Mesothelial cell of epicardium (in vitro differentiated cells): Measurements from ENCODE around the gene LHX4. TPM values are rescaled to one million over a fixed set of nuclear protein-coding genes. Genes with fewer than 3 reads are reported as not detected.

Source experiments
- DNase-seq, 2 experiments: peaks; one replicate each; pipeline ENCODE4 v3.0.0; 2021; ENCODE audit warnings: low spot score in 2 of 2; ENCODE audit not compliant: unreplicated experiment in 2 of 2
- H3K27ac Mint-ChIP-seq: 2 replicates; pipeline ENCODE4 v1.8.0; 2021; ENCODE audit warnings: mixed read lengths
- H3K27me3 Mint-ChIP-seq: 2 replicates; pipeline ENCODE4 v1.8.0; 2021; ENCODE audit warnings: low read depth, mixed read lengths
- H3K36me3 Mint-ChIP-seq: 2 replicates; pipeline ENCODE4 v1.8.0; 2021; ENCODE audit warnings: mixed read lengths
- H3K4me1 Mint-ChIP-seq: 2 replicates; pipeline ENCODE4 v1.8.0; 2021; ENCODE audit warnings: mixed read lengths
- H3K4me3 Mint-ChIP-seq: 2 replicates; pipeline ENCODE4 v1.8.0; 2021; ENCODE audit warnings: mild to moderate bottlenecking, moderate library complexity, mixed read lengths
- H3K9me3 Mint-ChIP-seq: 2 replicates; pipeline ENCODE4 v1.8.0; 2021; ENCODE audit warnings: mixed read lengths
- total RNA-seq: library from RNA; stranded (reverse); gene quantifications from 3 replicates; pipeline ENCODE4 v1.2.1, GENCODE V29; 2021
- TF ChIP-seq, protein P1 (sequence below): fragments of 200-600 bp; sonication (generic); IDR thresholded peaks from one replicate; pipeline ENCODE4 v1.5.0; 2021; ENCODE audit warnings: antibody characterized with exemption; ENCODE audit not compliant: unreplicated experiment

LHX4 gene
- total RNA-seq, 1 donor from 2014 or later = 0.54 TPM

DNA sequence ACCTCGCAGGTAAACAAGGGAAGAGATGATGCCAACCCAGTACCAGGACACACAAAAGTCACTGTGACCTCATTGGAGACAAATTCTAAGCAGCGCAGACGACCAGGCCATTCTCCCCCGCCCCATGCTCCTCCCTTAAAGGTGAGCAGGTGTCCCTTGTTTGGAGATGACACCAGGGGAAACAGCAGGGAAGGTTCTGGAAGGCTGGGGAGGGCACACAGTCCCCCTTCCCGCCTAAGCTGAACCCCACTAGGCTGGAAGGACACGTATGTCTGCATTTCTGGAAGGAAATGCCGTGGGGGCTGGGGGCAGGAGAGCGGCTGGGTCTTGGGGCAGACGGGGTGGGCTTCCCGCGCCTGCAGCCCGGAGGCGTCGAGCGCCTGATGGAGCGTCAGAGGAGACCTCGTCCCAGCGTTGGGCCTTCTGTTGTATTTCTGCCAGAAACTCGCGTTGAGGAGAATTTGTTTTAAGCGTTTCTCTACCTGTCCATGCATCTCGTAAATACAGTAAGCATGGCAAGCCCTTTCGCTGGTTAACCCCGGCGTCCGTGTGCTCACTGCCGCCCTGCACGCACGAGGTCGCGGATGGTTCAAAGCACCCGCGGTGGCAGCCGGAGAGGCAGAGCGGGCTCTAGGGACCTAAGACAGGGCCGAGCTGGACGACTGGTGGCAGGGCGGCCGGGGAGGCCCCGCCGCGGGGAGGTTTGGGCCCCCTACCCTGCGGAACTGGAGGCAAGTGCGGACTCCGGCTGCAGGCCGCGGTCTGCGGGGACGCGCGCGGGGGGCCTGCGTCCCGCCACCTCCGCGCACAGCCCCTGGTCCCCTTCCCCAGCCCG lies 1.2 kb upstream of the LHX4 start:
- DNase-seq = no peak
- Mint-ChIP-seq H3K27ac (no peak overlapping the region), H3K36me3 (no peaks in the 10 kb centered on the region), H3K27me3 (peaks cover 89% of the 10 kb centered on the region), H3K9me3 (no peaks in the 10 kb centered on the region), H3K4me3 (peak overlapping the region; percentile 61), H3K4me1 (peaks cover 10% of the 10 kb centered on the region)
- TF ChIP-seq, protein P1, sequence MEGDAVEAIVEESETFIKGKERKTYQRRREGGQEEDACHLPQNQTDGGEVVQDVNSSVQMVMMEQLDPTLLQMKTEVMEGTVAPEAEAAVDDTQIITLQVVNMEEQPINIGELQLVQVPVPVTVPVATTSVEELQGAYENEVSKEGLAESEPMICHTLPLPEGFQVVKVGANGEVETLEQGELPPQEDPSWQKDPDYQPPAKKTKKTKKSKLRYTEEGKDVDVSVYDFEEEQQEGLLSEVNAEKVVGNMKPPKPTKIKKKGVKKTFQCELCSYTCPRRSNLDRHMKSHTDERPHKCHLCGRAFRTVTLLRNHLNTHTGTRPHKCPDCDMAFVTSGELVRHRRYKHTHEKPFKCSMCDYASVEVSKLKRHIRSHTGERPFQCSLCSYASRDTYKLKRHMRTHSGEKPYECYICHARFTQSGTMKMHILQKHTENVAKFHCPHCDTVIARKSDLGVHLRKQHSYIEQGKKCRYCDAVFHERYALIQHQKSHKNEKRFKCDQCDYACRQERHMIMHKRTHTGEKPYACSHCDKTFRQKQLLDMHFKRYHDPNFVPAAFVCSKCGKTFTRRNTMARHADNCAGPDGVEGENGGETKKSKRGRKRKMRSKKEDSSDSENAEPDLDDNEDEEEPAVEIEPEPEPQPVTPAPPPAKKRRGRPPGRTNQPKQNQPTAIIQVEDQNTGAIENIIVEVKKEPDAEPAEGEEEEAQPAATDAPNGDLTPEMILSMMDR = no peak

- peak overlapping the region; percentile 50 for H3K27ac Mint-ChIP-seq
- H3K4me1 Mint-ChIP-seq = peaks cover 19% of the 10 kb centered on the region
- no peaks in the 10 kb centered on the region for H3K9me3 Mint-ChIP-seq
- TF ChIP-seq, protein P1 = no peak
- DNase-seq = no peak
- peak overlapping the region; percentile 63 for H3K4me3 Mint-ChIP-seq
- no peaks in the 10 kb centered on the region for H3K36me3 Mint-ChIP-seq
- peaks cover 89% of the 10 kb centered on the region for H3K27me3 Mint-ChIP-seq
Observed at GRCh38 chr1:180230416-180230790, 339 bp downstream of the LHX4 start.

GRCh38 chr1:180230791-180231505 lies 884 bp downstream of the LHX4 start:
- Mint-ChIP-seq H3K4me3 (peak overlapping the region; percentile 71), H3K27ac (no peak overlapping the region), H3K9me3 (no peaks in the 10 kb centered on the region), H3K27me3 (peaks cover 89% of the 10 kb centered on the region), H3K4me1 (peaks cover 19% of the 10 kb centered on the region), H3K36me3 (no peaks in the 10 kb centered on the region)
- TF ChIP-seq, protein P1 = no peak
- peak; percentile 50 to 73 for DNase-seq

DNA sequence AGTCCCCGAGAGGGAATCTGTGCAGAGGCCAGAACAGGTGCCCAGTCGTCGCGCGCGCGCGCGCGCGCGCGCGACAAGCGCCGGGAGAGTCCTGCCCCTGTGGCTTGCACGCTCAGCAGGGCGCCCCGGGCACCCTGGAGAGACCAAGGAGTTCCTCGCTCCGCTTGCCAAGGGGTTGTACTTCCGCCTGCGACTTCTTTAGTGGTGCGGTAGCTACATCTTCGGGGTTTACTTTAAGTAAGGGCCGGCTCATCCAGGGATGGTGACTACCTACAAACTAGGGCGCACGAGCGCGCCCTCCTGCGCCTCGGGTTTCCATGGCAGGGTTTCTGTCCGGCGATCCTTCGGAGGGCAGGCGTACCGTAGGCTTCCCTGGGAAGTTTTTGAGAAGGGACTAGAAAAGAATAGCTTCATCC lies 1.4 kb downstream of the LHX4 start:
- H3K27ac Mint-ChIP-seq = no peak overlapping the region

GRCh38 chr1:180231936-180232335 lies 1.9 kb downstream of the LHX4 start:
- Mint-ChIP-seq H3K27ac (no peak overlapping the region), H3K36me3 (no peaks in the 10 kb centered on the region), H3K4me1 (peaks cover 19% of the 10 kb centered on the region), H3K9me3 (no peaks in the 10 kb centered on the region), H3K4me3 (peak overlapping the region; percentile 71), H3K27me3 (peaks cover 89% of the 10 kb centered on the region)
- DNase-seq = no peak
- TF ChIP-seq, protein P1 = no peak

More for the DNA sequence above, 1.4 kb downstream of the LHX4 start:
- DNase-seq = no peak
- H3K27me3 Mint-ChIP-seq = peaks cover 89% of the 10 kb centered on the region
- no peaks in the 10 kb centered on the region for H3K36me3 Mint-ChIP-seq
- TF ChIP-seq, protein P1 = no peak
- no peaks in the 10 kb centered on the region for H3K9me3 Mint-ChIP-seq
- peaks cover 19% of the 10 kb centered on the region for H3K4me1 Mint-ChIP-seq
- H3K4me3 Mint-ChIP-seq = peak overlapping the region; percentile 71
